Astrocyte of the cerebellum (primary cell): ENCODE results near the gene PROSER3.

Source experiments
- DNase-seq: peaks from one replicate; pipeline ENCODE4 v3.0.0-alpha.2; 2011; ENCODE audit warnings: low read depth
- H3K4me3 ChIP-seq: 2 replicates; pipeline ENCODE4 v1.5.1; 2011; ENCODE audit warnings: mild to moderate bottlenecking, low read depth, low read length, moderate library complexity
- CTCF ChIP-seq: IDR thresholded peaks from 2 replicates; pipeline ENCODE4 v1.5.1; 2012; ENCODE audit warnings: low read length, low read depth, moderate library complexity, mild to moderate bottlenecking; ENCODE audit errors: missing control alignments
- in situ Hi-C: cut with HindIII; loops from 2 replicates; pipeline ENCODE4 v1.10.0; 2017; ENCODE audit warnings: low sequenced_read_pairs

PROSER3 gene

GRCh38 chr19:35742121-35742724 lies 15.8 kb upstream of the PROSER3 start, which contains the start of gene IGFLR1:
Gene IGFLR1 (minus strand): TSS chr19:35742452. CDS start chr19:35741180, 1,272 bp downstream.
- H3K4me3 ChIP-seq: no peak within 1 kb of the TSS
- no peak for DNase-seq
- in situ Hi-C loops: no loop called here
- no peak for TF ChIP-seq CTCF

- in situ Hi-C loops: no loop called here
- no peak for DNase-seq
Measured at GRCh38 chr19:35743640-35744429, 14.1 kb upstream of the PROSER3 start.

GRCh38 chr19:35744430-35745327 lies 13.3 kb upstream of the PROSER3 start:
- TF ChIP-seq CTCF: peak; percentile 63
- peak; percentile 90 for DNase-seq
- H3K4me3 ChIP-seq: peak overlapping the region; percentile 71
- in situ Hi-C loops: no loop called here

More at GRCh38 chr19:35743640-35744429, 14.1 kb upstream of the PROSER3 start:
- no peak for TF ChIP-seq CTCF
- H3K4me3 ChIP-seq: no peak overlapping the region

- peak within 1 kb of the TSS; percentile 71 for H3K4me3 ChIP-seq
- DNase-seq: peak; percentile 99
- TF ChIP-seq CTCF: no peak
- in situ Hi-C loops: no loop called here
Measured at GRCh38 chr19:35745328-35746086, 12.5 kb upstream of the PROSER3 start, which contains the start of the genes PSENEN and U2AF1L4. Gene PSENEN (plus strand): TSS chr19:35745651. CDS start chr19:35745931, 280 bp downstream. Gene U2AF1L4 (minus strand): TSS chr19:35745418. CDS start chr19:35745391, 27 bp downstream.

GRCh38 chr19:35746087-35746462 lies 11.9 kb upstream of the PROSER3 start:
- DNase-seq: no peak
- peak overlapping the region; percentile 71 for H3K4me3 ChIP-seq
- no peak for TF ChIP-seq CTCF
- in situ Hi-C loops: no loop called here
